ENCODE measurements around the gene EMC9.

DNA sequence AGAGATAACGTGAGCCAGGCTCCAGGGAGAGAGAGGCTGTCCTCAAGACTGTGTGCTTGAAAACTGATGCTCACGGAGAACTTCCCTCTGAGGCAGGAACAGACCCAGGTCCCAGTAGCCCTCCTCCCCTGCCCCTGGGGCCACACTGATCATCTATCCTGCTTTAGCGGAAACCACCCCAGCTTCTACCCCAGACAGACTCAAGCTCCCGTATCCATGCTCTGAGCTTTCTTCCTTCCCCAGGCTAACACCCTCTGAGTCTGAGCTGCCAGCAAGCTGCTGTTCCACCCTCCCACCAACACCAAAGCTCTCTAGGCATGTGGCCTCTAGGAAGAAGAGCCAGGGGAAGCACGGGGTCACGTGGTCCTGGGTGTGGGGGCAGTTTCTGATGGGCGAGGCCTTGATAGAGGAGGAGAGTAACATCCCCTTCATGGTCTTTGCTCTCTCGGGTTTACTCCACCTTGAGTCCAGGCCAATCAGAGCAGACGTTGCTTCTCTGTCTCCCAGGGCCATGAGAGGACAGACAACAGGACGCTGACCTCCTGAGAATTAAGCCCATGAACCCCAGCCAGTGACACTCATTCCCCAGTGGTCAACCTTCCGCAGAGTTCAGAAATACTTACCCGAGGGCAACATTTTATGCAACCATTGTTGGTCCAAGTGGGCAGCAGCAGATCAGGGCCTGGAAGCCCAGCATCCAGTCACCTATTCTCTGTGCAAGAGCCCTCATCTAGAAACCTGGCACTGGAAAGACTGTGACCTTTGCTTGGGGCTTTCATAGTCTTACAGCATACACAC, 45.9 kb downstream of the EMC9 start:
- TF ChIP-seq POLR2A (IDR thresholded peaks at IDR 0.05; ENCODE audit: low read depth, low read length) (peak; percentile 98), POLR2AphosphoS5 (IDR thresholded peaks at IDR 0.05; ENCODE audit: low read depth, low read length) (peak; percentile 98)

Measured in GM12891 (cell line).